ENCODE results near the gene LIAS.
"Not testable (repeated sequence)": the region's sequence is repeated elsewhere in the genome, so short reads cannot be mapped to it uniquely, and the experiment has no call there.

Gene LIAS

GRCh38 chr4:39502019-39502663, 43.3 kb downstream of the LIAS start:
- no peak for DNase-seq

GRCh38 chr4:39502664-39503035, 43.8 kb downstream of the LIAS start:
- DNase-seq, result not testable (repeated sequence)

DNA sequence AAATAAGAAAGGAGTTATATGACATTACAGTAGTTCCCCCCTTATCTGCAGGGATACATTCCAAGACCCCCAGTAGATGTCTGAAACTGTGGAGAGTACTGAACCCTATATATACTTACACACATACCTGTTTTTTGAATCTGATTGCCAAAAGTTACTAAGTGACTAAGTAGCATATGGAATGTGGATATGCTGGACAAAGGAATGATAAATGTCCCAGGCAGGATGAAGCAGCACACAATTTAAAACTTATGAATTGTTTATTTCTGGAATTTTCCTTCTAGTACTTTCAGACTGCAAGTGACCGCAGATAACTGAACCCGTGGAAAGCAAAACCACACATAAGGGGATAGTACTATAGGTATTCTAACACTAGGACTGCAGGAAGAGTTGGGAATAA, 45.7 kb downstream of the LIAS start:
- DNase-seq, result no peak

- no peak for DNase-seq
Measured at GRCh38 chr4:39505581-39505980, 46.7 kb downstream of the LIAS start.

GRCh38 chr4:39510348-39510929, 51.6 kb downstream of the LIAS start:
- no peak for DNase-seq

DNA sequence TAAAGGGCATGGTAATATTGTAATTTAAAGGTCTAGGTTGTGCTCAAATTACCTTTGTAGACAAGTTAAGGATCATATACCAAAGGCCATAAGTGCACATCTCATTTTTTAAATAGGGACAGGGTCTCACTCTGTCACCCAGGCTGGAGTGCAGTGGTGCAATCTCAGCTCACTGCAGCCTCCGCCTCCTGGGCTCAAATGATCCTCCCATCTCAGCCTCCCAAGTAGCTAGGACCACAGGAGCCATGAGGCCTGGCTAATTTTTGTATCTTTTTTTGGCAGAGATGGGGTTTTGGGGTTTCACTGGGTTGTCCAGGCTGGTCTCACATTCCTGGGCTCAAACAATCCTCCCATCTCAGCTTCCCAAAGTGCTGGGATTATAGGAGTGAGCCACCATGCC, 55.4 kb downstream of the LIAS start:
- DNase-seq, result not testable (repeated sequence)

GRCh38 chr4:39514888-39515401, 56.1 kb downstream of the LIAS start:
- no peak for DNase-seq

DNA sequence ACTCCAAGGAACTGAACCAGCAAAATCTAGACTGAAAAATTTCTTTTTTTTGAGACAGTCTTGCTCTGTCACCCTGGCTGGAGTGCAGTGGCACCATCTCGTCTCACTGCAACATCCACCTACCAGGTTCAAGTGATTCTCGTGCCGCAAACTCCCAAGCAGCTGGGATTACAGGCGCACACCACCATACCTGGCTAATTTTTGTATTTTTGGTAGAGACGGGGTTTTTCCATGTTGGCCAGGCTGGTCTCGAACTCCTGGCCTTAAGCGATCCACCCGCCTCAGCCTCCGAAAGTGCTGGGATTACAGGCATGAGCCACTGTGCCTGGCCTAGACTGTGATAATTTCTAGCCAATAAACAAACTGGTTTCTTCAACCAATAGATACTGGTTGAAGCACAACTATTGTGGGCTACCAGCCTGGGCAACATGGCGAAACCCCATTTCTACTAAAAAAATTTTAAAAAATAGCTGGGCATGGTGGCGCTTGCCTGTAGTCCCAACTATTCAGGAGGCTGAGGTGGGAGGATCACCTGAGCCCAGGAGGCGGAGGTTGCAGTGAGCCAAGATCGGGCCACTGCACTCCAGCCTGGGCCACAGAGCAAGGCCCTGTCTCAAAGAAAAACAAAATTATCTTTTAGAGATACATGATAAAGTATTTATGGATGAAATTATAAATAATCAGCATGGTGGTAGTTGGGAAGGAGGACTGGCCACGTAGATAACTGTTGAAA, 57.0 kb downstream of the LIAS start:
- DNase-seq, result not testable (repeated sequence)

- no peak for DNase-seq
Measured at GRCh38 chr4:39516407-39516966, 57.6 kb downstream of the LIAS start.

GRCh38 chr4:39518484-39518883, 59.6 kb downstream of the LIAS start:
- no peak for DNase-seq

DNA sequence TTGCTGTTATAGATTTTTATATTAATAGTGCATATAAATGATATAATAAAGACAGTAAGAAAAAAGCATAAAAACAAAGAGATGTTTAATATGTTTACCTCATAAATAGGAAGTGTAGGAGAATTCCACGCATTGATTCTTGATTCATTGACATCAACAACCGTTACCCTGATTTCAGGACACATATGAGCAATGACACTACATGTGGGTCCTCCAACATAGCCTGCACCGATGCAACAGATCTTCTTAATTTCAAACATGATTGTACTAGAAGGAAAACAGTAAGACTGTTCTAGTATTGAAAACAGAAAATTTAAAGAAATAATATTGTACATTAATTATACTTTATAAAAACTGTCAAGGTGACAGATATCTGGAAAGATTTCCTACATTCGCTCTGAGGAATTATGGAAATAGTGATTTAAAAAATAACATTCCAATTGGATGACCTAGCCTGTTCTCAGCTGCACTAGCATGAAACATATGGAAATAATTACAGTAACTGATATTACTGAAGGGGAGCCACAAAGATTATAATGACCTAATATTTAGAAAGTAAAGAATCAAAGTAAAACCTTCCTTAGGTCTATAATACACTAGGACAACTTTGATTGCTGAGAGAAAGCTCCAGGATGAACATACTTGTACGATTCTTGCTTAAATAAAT, 62.5 kb downstream of the LIAS start:
- DNase-seq, result no peak

DNA sequence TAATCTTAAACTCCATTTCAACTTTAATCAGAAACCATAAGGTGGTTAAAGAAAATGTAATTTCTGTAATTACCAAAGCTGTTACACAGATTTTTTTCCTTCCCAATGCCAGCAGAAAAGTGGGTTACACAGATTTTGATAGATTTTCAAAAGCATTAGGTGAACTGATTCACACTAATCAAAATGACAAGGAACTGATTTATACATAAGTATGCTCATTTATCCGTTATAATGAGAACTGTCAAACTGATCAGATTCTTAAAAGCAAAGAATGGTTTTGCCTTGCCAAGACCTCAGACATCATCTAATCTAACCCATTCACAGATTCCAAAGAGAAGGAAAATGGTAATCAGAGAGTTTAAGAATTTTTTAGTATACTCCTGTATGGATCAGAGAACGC, 63.2 kb downstream of the LIAS start:
- no peak for DNase-seq

- no peak for DNase-seq
Measured at GRCh38 chr4:39524161-39524957, 65.5 kb downstream of the LIAS start.

DNA sequence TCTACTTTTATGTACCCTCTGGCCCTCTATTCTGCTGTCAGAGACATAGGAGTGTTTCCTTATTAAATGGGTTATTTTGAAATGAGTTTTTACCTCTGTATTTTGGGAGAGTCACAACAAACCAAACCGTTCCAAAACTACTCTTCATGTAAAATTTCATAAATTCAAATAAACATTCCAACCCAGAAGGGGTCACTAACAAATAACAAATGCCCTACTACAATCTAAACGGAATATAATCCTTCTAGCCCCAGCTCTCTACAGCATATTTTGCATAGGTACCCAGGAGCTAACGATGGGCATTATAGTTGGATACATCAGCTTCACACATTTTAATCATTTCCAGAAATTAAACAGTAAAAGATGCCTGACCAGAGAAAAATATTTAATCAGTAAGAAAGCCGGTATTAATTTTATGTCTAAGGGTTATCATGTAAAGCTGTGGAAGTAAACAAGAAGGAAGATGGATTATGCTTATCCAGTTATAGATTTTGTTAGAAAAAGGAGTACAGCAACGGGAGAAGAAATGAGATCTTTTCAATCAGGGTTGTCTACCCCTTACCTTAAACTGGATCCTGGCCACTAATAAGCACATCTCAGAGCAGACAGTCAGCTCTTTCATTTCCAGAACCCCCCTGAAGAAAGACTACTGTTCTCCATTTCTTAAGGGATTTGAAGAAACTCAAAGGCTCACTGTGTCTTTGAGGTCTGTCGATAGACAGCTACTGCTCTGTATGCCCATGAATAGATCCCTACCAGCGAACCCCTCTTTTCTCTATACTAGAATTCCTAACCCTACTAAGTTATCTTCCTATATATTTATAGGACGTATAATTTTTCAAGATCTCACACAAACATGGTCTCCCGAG, 67.2 kb downstream of the LIAS start:
- no peak for DNase-seq

GRCh38 chr4:39526765-39527295, 68.0 kb downstream of the LIAS start:
- DNase-seq, result peak; percentile 1

DNA sequence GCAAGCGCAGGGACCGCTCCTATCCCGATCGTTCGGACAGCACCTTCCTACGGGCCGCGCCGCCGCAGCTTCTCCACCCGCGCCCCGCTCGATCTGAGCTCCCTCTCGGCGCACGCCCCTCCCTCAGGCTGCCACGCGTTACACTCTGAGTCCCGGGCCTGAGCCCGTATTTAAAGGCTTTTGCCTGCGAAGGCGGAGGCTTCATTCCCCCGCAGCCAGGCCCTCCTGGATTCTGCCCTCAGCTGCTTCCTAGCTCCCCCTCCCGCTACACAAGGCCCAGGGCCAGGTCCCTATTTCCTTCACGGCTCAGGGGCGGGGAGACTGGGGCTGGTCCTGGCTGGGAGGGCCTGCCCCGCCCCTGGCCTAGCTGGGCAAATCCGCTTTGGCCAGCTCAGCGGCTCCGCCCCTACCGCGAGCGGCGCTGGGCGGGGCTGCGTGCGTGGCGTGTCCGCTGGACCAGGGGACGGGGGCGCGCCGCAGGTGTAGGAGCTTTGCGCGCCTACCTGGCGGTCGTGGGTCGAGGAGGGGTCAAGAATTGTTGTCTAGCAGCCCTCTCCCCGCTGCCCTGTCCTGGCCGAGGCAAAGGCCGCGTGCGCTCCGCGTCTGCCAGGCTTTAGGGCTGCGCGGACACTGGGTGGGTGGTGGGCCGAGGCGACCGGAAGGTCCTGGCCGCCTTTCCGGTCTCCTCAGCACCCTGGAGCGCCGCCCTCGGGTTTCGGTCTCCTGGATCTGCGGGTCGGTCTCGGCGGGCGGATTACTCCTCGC, 68.6 kb downstream of the LIAS start, which contains the start of gene UGDH:
UGDH (minus strand) TSS at position 144 of the 765 bp plus-strand sequence. CDS start 5,927 bp downstream, outside the sequence.
- DNase-seq, result peak; percentile 88

DNA sequence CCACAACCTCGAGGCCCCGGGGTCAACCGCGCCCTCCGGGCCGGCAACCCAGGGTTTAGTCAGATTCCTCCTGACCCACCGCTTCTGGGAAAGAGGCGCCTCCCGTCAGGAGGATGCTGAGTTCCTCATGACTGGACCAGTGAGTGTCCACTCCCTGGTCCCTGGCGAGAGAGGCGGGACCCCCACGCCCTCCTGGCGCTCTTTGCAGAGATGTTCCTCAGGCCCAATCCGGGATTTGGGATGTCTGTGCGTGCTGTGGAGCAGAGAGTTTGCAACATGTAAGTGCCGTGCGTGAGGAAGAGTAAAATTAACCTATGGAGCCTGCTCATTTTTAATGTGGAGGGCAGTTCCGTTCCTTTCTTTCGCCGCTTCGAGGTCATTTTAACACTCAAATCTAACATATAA, 69.2 kb downstream of the LIAS start:
- no peak for DNase-seq
